Measurements from ENCODE around the gene PRDM16.
A peak's percentile ranks its signal among the peaks of the same experiment; 100 is the strongest.

Gene PRDM16

GRCh38 chr1:3097861-3098260 lies 28.9 kb downstream of the PRDM16 start:
- H3K27me3 ChIP-seq (ENCODE audit: control insufficient read depth, insufficient read depth, low read length): no peaks in the 10 kb centered on the region
- H3K4me1 ChIP-seq (ENCODE audit: control insufficient read depth, insufficient read depth, low read length): no peaks in the 10 kb centered on the region
- H3K4me3 ChIP-seq (ENCODE audit: low read depth, low read length): no peak overlapping the region
- H3K9ac ChIP-seq (ENCODE audit: low read depth, low read length): no peak overlapping the region
- H3K27ac ChIP-seq (ENCODE audit: low read depth, low read length): no peak overlapping the region
- no peaks in the 10 kb centered on the region for H3K36me3 ChIP-seq (ENCODE audit: control insufficient read depth, insufficient read depth, low read length)
- H3K9me3 ChIP-seq (ENCODE audit: control insufficient read depth, insufficient read depth, low read length): no peaks in the 10 kb centered on the region

- Histone ChIP-seq H3K9ac (ENCODE audit: low read depth, low read length) (no peak overlapping the region), H3K27me3 (ENCODE audit: control insufficient read depth, insufficient read depth, low read length) (no peaks in the 10 kb centered on the region), H3K9me3 (ENCODE audit: control insufficient read depth, insufficient read depth, low read length) (no peaks in the 10 kb centered on the region)
Measured at GRCh38 chr1:3099861-3100260, 30.9 kb downstream of the PRDM16 start.

GRCh38 chr1:3101124-3101939 lies 32.3 kb downstream of the PRDM16 start:
- H3K36me3 ChIP-seq (ENCODE audit: control insufficient read depth, insufficient read depth, low read length): no peaks in the 10 kb centered on the region
- no peaks in the 10 kb centered on the region for H3K27me3 ChIP-seq (ENCODE audit: control insufficient read depth, insufficient read depth, low read length)
- H3K4me1 ChIP-seq (ENCODE audit: control insufficient read depth, insufficient read depth, low read length): peaks cover 20% of the 10 kb centered on the region
- no peak overlapping the region for H3K4me3 ChIP-seq (ENCODE audit: low read depth, low read length)
- no peak overlapping the region for H3K27ac ChIP-seq (ENCODE audit: low read depth, low read length)
- H3K9ac ChIP-seq (ENCODE audit: low read depth, low read length): no peak overlapping the region
- H3K9me3 ChIP-seq (ENCODE audit: control insufficient read depth, insufficient read depth, low read length): no peaks in the 10 kb centered on the region

More at GRCh38 chr1:3099861-3100260, 30.9 kb downstream of the PRDM16 start:
- no peak overlapping the region for H3K27ac ChIP-seq (ENCODE audit: low read depth, low read length)
- H3K36me3 ChIP-seq (ENCODE audit: control insufficient read depth, insufficient read depth, low read length): no peaks in the 10 kb centered on the region
- H3K4me1 ChIP-seq (ENCODE audit: control insufficient read depth, insufficient read depth, low read length): peaks cover 11% of the 10 kb centered on the region
- no peak overlapping the region for H3K4me3 ChIP-seq (ENCODE audit: low read depth, low read length)

GRCh38 chr1:3102641-3103040 lies 33.6 kb downstream of the PRDM16 start:
- H3K27me3 ChIP-seq (ENCODE audit: control insufficient read depth, insufficient read depth, low read length): no peaks in the 10 kb centered on the region
- no peaks in the 10 kb centered on the region for H3K36me3 ChIP-seq (ENCODE audit: control insufficient read depth, insufficient read depth, low read length)
- peaks cover 20% of the 10 kb centered on the region for H3K4me1 ChIP-seq (ENCODE audit: control insufficient read depth, insufficient read depth, low read length)
- no peak overlapping the region for H3K9ac ChIP-seq (ENCODE audit: low read depth, low read length)
- H3K27ac ChIP-seq (ENCODE audit: low read depth, low read length): no peak overlapping the region
- H3K4me3 ChIP-seq (ENCODE audit: low read depth, low read length): no peak overlapping the region
- H3K9me3 ChIP-seq (ENCODE audit: control insufficient read depth, insufficient read depth, low read length): no peaks in the 10 kb centered on the region

GRCh38 chr1:3103967-3104677 lies 35.1 kb downstream of the PRDM16 start:
- Histone ChIP-seq H3K36me3 (ENCODE audit: control insufficient read depth, insufficient read depth, low read length) (no peaks in the 10 kb centered on the region), H3K27ac (ENCODE audit: low read depth, low read length) (peak overlapping the region; percentile 42), H3K4me1 (ENCODE audit: control insufficient read depth, insufficient read depth, low read length) (peaks cover 20% of the 10 kb centered on the region), H3K9ac (ENCODE audit: low read depth, low read length) (no peak overlapping the region), H3K27me3 (ENCODE audit: control insufficient read depth, insufficient read depth, low read length) (no peaks in the 10 kb centered on the region), H3K9me3 (ENCODE audit: control insufficient read depth, insufficient read depth, low read length) (peaks cover 4% of the 10 kb centered on the region; the same call in 1 of the 2 replicates), H3K4me3 (ENCODE audit: low read depth, low read length) (no peak overlapping the region)

- peaks cover 4% of the 10 kb centered on the region; the same call in 1 of the 2 replicates for H3K9me3 ChIP-seq (ENCODE audit: control insufficient read depth, insufficient read depth, low read length)
- H3K27ac ChIP-seq (ENCODE audit: low read depth, low read length): peak overlapping the region; percentile 42
- no peaks in the 10 kb centered on the region for H3K36me3 ChIP-seq (ENCODE audit: control insufficient read depth, insufficient read depth, low read length)
- H3K9ac ChIP-seq (ENCODE audit: low read depth, low read length): no peak overlapping the region
- no peaks in the 10 kb centered on the region for H3K27me3 ChIP-seq (ENCODE audit: control insufficient read depth, insufficient read depth, low read length)
- H3K4me1 ChIP-seq (ENCODE audit: control insufficient read depth, insufficient read depth, low read length): peaks cover 20% of the 10 kb centered on the region
- H3K4me3 ChIP-seq (ENCODE audit: low read depth, low read length): no peak overlapping the region
Measured at GRCh38 chr1:3105167-3105863, 36.3 kb downstream of the PRDM16 start.

- Histone ChIP-seq H3K4me3 (ENCODE audit: low read depth, low read length) (no peak overlapping the region), H3K9ac (ENCODE audit: low read depth, low read length) (no peak overlapping the region), H3K9me3 (ENCODE audit: control insufficient read depth, insufficient read depth, low read length) (peaks cover 4% of the 10 kb centered on the region; the same call in 1 of the 2 replicates), H3K36me3 (ENCODE audit: control insufficient read depth, insufficient read depth, low read length) (no peaks in the 10 kb centered on the region), H3K27me3 (ENCODE audit: control insufficient read depth, insufficient read depth, low read length) (no peaks in the 10 kb centered on the region), H3K27ac (ENCODE audit: low read depth, low read length) (no peak overlapping the region), H3K4me1 (ENCODE audit: control insufficient read depth, insufficient read depth, low read length) (peaks cover 20% of the 10 kb centered on the region)
Measured at GRCh38 chr1:3106216-3106615, 37.2 kb downstream of the PRDM16 start.

GRCh38 chr1:3107201-3107600 lies 38.2 kb downstream of the PRDM16 start:
- no peaks in the 10 kb centered on the region for H3K36me3 ChIP-seq (ENCODE audit: control insufficient read depth, insufficient read depth, low read length)
- peaks cover 20% of the 10 kb centered on the region for H3K4me1 ChIP-seq (ENCODE audit: control insufficient read depth, insufficient read depth, low read length)
- H3K9ac ChIP-seq (ENCODE audit: low read depth, low read length): no peak overlapping the region
- H3K27ac ChIP-seq (ENCODE audit: low read depth, low read length): no peak overlapping the region
- H3K27me3 ChIP-seq (ENCODE audit: control insufficient read depth, insufficient read depth, low read length): no peaks in the 10 kb centered on the region
- no peak overlapping the region for H3K4me3 ChIP-seq (ENCODE audit: low read depth, low read length)
- peaks cover 4% of the 10 kb centered on the region; the same call in 1 of the 2 replicates for H3K9me3 ChIP-seq (ENCODE audit: control insufficient read depth, insufficient read depth, low read length)

- no peak overlapping the region for H3K27ac ChIP-seq (ENCODE audit: low read depth, low read length)
- H3K9ac ChIP-seq (ENCODE audit: low read depth, low read length): no peak overlapping the region
- peaks cover 10% of the 10 kb centered on the region; the same call in 1 of the 2 replicates for H3K4me1 ChIP-seq (ENCODE audit: control insufficient read depth, insufficient read depth, low read length)
- no peak overlapping the region for H3K4me3 ChIP-seq (ENCODE audit: low read depth, low read length)
- H3K9me3 ChIP-seq (ENCODE audit: control insufficient read depth, insufficient read depth, low read length): peaks cover 4% of the 10 kb centered on the region; the same call in 1 of the 2 replicates
- H3K27me3 ChIP-seq (ENCODE audit: control insufficient read depth, insufficient read depth, low read length): no peaks in the 10 kb centered on the region
- no peaks in the 10 kb centered on the region for H3K36me3 ChIP-seq (ENCODE audit: control insufficient read depth, insufficient read depth, low read length)
Measured at GRCh38 chr1:3109355-3109754, 40.4 kb downstream of the PRDM16 start.

- Histone ChIP-seq H3K4me3 (ENCODE audit: low read depth, low read length) (no peak overlapping the region), H3K4me1 (ENCODE audit: control insufficient read depth, insufficient read depth, low read length) (no peaks in the 10 kb centered on the region), H3K36me3 (ENCODE audit: control insufficient read depth, insufficient read depth, low read length) (no peaks in the 10 kb centered on the region), H3K27me3 (ENCODE audit: control insufficient read depth, insufficient read depth, low read length) (no peaks in the 10 kb centered on the region), H3K9me3 (ENCODE audit: control insufficient read depth, insufficient read depth, low read length) (peaks cover 4% of the 10 kb centered on the region; the same call in 1 of the 2 replicates), H3K9ac (ENCODE audit: low read depth, low read length) (no peak overlapping the region), H3K27ac (ENCODE audit: low read depth, low read length) (no peak overlapping the region)
Measured at GRCh38 chr1:3111348-3112021, 42.5 kb downstream of the PRDM16 start.
